Right ventricle myocardium superior (tissue), 1 donor: ENCODE results near the gene ALDH1A3. TPM values are rescaled to one million over a fixed set of nuclear protein-coding genes. Genes with fewer than 3 reads are reported as not detected.

ENCODE experiments used
- ATAC-seq: fragments of 200-7000 bp; cut with Tn5 transposase; one replicate; pipeline ENCODE4 v1.9.1; 2020; ENCODE audit warnings: mild to moderate bottlenecking; ENCODE audit not compliant: poor library complexity
- DNase-seq: peaks from one replicate; pipeline ENCODE4 v3.0.0-alpha.2; 2020
- intact Hi-C: fragments of 100-400 bp; cut with DNase I; formaldehyde crosslinking; loops from one replicate; pipeline ENCODE4 v1.11.2; 2022
- total RNA-seq: library from RNA; stranded (reverse); fragmentation: NEBNext Ultra II Directional; extraction: Animal tissue kit (Norgen Biotek cat#: 25700); gene quantifications from one replicate; pipeline ENCODE4 v1.2.1, GENCODE V29; 2021
- donor health status: DM: no; HTN: yes; CAD: no; lungs with severe emphysema.

Gene ALDH1A3
- total RNA-seq, 1 donor from 2014 or later: 2.9 TPM

GRCh38 chr15:100897221-100898151 lies 17.9 kb downstream of the ALDH1A3 start:
- DNase-seq: no peak
- intact Hi-C loops: no loop called here
- no peak for ATAC-seq

DNA sequence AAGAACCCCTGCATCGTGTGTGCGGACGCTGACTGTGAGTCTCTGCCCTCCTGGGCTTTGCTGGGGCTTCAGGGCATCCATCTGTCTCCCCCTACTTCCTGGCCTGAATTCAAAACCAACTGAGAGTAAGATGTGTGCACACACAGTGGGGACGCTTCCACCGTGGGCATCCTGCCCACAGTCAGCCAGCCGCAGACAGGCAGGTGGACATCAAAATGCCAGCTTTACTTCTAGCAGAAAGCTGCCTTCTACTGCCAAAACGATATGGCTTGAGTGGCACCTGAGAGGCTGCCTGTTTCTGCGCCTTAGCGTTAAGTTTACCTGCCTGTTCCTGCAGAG lies 18.5 kb downstream of the ALDH1A3 start:
- ATAC-seq (no peak), DNase-seq (no peak)
- intact Hi-C loops: no loop called here

GRCh38 chr15:100898661-100899462 lies 19.2 kb downstream of the ALDH1A3 start:
- no peak for ATAC-seq

DNA sequence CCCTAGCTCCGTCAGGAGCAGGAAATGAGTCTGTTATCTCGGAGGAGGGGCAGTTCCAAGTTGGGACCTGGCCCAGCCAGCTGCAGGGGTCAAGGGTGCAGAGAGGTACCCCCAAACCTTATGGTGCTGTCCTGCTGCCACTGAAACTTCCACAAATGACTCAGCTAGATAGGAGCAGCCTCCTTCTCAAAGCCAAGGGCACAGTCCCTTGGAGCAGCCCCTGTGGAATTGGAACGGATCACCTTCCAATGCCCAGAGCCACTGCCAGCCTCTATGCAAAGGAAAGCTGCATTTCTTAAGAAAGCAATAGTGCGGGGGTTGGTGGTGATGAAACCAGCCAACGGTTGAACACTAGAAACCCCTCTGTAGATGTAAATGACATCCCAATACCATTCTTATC lies 20.0 kb downstream of the ALDH1A3 start:
- intact Hi-C loops: no loop called here
- DNase-seq: no peak
- no peak for ATAC-seq

More at GRCh38 chr15:100898661-100899462, 19.2 kb downstream of the ALDH1A3 start:
- intact Hi-C loops: no loop called here
- DNase-seq: no peak

DNA sequence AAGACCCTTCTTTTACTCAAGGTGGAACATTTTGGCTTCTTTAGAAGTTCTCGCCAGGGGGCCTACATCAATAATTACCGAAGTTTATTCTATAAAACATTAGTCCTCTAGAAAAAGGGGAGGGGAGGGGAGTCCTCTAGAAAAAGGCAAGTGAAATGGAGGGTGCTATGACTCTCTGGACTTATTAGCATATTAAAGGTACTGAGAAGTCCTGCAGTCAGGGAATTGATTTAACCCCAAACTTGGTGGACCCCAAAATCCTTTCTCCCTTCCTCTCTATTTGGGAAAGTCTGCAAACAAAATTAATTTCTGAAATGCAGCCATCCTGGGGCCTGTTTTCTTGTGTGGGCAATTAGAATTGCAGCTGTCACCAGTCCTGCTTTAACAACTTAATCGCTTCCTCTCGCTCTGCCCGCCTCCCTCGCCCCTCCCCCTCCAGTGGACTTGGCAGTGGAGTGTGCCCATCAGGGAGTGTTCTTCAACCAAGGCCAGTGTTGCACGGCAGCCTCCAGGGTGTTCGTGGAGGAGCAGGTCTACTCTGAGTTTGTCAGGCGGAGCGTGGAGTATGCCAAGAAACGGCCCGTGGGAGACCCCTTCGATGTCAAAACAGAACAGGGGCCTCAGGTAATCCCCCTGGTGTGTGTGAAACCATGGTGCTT lies 20.6 kb downstream of the ALDH1A3 start:
- no peak for DNase-seq
- ATAC-seq: no peak
- intact Hi-C loops: no loop called here

DNA sequence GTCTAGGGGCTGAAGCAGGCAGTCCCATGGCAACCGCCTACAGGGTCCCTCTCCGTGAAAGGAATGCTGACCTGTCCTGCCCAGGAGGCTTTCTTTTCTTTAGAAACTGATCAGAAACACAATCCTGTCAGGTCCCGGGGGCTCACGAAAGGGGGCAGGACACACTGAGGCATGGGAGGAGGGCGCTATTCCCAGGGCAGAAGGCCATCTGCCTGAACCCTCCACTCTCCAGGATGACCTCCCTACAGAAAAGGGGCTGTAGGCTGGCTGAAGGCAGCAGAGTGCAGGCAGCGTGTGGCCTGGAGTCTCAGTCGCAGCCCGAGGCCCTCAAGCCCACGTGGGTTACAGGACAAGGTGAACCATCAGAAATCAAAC lies 21.2 kb downstream of the ALDH1A3 start:
- DNase-seq (no peak), ATAC-seq (no peak)
- intact Hi-C loops: no loop called here

DNA sequence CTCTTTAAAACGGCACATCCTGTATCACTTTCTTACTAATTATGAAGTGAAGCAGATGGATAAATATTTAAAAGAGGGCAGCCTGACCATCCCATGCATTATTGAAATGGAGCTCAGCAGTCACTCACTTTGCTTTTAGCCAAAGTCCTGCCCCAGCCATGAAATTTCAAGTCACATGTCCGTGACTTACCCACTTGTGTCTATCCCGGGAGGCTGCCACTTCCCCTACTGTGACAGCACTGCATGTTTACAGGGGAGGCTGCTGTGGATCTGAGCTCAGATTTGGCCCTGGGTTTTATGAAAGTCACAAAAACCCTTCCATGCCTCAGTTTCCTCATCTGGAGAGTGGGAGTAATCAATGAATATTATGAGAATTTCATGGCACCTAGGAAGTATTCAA lies 21.7 kb downstream of the ALDH1A3 start:
- DNase-seq (no peak), ATAC-seq (no peak)
- intact Hi-C loops: no loop called here

- DNase-seq: no peak
- ATAC-seq: peak; percentile 18
- intact Hi-C loops: no loop called here
These were observed 22.2 kb downstream of the ALDH1A3 start for GRCh38 chr15:100901702-100902435.

GRCh38 chr15:100902436-100903167 lies 23.0 kb downstream of the ALDH1A3 start:
- ATAC-seq: peak; percentile 88
- DNase-seq: peak; percentile 82
- intact Hi-C loops: no loop called here

DNA sequence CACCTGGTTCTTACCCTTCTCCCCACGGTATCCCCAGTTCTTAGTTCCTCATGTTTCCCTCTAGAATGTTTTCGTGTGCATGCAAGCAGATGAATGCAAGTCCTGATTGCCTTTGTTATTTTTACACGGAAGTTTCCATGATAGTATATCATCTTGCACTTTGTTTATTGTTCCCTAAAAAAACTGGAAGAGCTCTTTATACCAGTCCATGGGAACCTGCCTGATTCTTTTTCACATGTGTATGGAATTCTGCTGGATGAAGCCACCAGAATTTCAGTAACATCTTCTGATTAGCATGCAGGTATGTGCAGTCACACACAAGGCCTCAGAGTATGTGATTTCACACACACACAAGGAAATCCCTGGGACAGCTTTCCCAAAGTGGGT lies 23.5 kb downstream of the ALDH1A3 start:
- intact Hi-C loops: no loop called here
- DNase-seq: no peak
- ATAC-seq: no peak

DNA sequence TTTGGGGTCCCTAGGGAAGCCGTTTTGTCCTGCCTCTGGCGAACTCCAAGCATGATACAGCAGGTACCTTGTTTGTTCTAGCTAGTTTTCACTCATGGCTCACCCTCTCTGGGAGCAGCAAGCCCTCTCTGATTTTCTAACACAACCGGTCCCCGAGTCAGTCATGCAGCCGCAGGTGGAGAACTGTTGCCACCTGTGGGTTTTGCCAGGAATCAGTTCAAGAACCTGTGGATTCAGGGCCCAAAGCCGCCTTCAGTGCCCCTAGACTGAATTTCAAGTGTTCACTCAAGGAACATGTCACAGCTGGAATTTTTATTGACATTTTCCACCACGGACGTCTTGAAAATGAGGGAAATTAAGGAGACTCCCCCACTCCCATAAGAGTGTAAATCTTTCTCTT lies 26.2 kb downstream of the ALDH1A3 start:
- intact Hi-C loops: no loop called here
- ATAC-seq: no peak
- no peak for DNase-seq

DNA sequence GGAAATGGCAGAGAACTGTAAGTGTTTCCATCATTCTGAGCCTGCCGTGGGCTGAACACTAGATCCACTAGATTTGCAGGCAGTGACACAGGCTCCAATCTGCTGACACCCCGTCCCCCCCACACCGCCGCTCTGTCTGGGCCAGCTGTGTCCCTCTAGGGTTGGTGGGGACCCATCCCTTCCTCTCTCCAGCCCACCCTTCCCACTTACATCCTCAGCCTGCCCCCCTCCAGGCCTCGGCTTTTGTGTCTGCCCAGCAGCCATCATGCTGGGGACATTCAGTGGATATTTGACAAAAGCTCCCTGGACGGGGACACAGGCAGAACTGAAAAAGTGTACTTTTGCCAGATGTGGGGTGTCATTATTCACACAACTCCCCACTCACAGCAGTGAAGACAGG lies 28.8 kb downstream of the ALDH1A3 start:
- intact Hi-C loops: no loop called here
- ATAC-seq (no peak), DNase-seq (no peak)

GRCh38 chr15:100909565-100909964 lies 29.9 kb downstream of the ALDH1A3 start:
- DNase-seq: no peak
- intact Hi-C loops: no loop called here

GRCh38 chr15:100909989-100910955 lies 30.6 kb downstream of the ALDH1A3 start:
- no peak for DNase-seq
- intact Hi-C loops: no loop called here
- no peak for ATAC-seq

More at GRCh38 chr15:100909565-100909964, 29.9 kb downstream of the ALDH1A3 start:
- peak; percentile 36 for ATAC-seq

DNA sequence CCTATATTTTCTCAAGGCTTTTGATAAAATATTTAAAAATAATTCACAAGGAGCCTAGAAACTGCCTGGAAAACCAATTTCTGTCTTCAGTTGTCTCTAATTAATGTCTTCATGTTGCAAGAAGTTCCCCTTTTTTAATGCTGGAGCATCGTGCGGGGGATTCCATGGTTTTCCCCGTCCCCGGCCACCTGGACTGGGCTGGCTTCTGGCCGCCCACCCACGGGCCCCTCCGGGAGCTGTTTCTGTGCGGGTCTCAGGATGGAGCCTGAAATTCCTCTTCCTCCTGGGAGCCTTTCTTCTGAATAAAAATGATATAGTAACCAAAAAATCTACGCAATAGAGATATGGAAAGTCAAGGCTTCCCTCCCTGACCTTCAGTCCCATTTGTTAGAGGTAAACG lies 31.5 kb downstream of the ALDH1A3 start:
- DNase-seq (no peak), ATAC-seq (no peak)
- intact Hi-C loops: no loop called here

GRCh38 chr15:100913961-100914360 lies 34.3 kb downstream of the ALDH1A3 start:
- intact Hi-C loops: no loop called here
- no peak for DNase-seq
- peak; percentile 19 for ATAC-seq

GRCh38 chr15:100914876-100915275 lies 35.2 kb downstream of the ALDH1A3 start:
- DNase-seq: no peak
- intact Hi-C loops: loop anchor here (5.0 kb wide), 1 partner anchor 92 kb away; no protein-coding TSS in a partner anchor
- no peak for ATAC-seq
